Measurements from ENCODE around the gene PTPRN2.

Gene PTPRN2

GRCh38 chr7:157863906-157864810 is 723.5 kb downstream of the PTPRN2 start:
- Mint-ChIP-seq H3K4me1 (ENCODE audit: low read depth) (no peaks in the 10 kb centered on the region), H3K4me3 (no peak overlapping the region), H3K27ac (no peak overlapping the region), H3K9me3 (no peaks in the 10 kb centered on the region), H3K27me3 (no peaks in the 10 kb centered on the region), H3K36me3 (ENCODE audit: low read depth) (no peaks in the 10 kb centered on the region)

DNA sequence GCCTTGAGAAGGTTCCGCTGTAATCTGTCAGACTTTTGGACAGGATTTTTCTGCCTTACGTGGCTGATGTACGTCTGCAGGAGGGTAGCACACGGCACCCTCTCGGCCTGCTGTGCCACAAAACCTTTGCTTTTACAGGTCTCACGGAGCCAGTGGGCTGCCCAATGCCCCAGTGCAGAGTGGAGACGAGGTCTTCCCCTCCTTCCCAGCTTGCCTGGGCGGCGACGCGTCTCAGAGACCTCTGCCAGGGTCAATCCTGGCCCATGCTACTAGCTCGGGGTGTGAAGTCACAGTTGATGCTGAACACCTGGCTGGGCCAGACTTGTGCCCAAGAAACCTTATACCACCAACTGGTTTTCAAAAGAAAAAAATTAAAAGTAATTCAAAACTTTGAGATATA is 724.4 kb downstream of the PTPRN2 start:
- Mint-ChIP-seq H3K36me3 (ENCODE audit: low read depth) (no peaks in the 10 kb centered on the region), H3K4me3 (no peak overlapping the region), H3K4me1 (ENCODE audit: low read depth) (no peaks in the 10 kb centered on the region), H3K9me3 (no peaks in the 10 kb centered on the region), H3K27ac (no peak overlapping the region), H3K27me3 (no peaks in the 10 kb centered on the region)

GRCh38 chr7:157862731-157863130 is 724.9 kb downstream of the PTPRN2 start:
- H3K9me3 Mint-ChIP-seq = no peaks in the 10 kb centered on the region
- no peaks in the 10 kb centered on the region for H3K4me1 Mint-ChIP-seq (ENCODE audit: low read depth)
- H3K27me3 Mint-ChIP-seq = no peaks in the 10 kb centered on the region
- no peaks in the 10 kb centered on the region for H3K36me3 Mint-ChIP-seq (ENCODE audit: low read depth)
- H3K4me3 Mint-ChIP-seq = no peak overlapping the region
- no peak overlapping the region for H3K27ac Mint-ChIP-seq

GRCh38 chr7:157861551-157861950 is 726.1 kb downstream of the PTPRN2 start:
- Mint-ChIP-seq H3K36me3 (ENCODE audit: low read depth) (no peaks in the 10 kb centered on the region), H3K9me3 (no peaks in the 10 kb centered on the region), H3K4me3 (no peak overlapping the region), H3K4me1 (ENCODE audit: low read depth) (no peaks in the 10 kb centered on the region), H3K27me3 (no peaks in the 10 kb centered on the region), H3K27ac (no peak overlapping the region)

GRCh38 chr7:157861031-157861491 is 726.6 kb downstream of the PTPRN2 start:
- Mint-ChIP-seq H3K9me3 (no peaks in the 10 kb centered on the region), H3K27me3 (no peaks in the 10 kb centered on the region), H3K36me3 (ENCODE audit: low read depth) (no peaks in the 10 kb centered on the region), H3K27ac (no peak overlapping the region), H3K4me3 (no peak overlapping the region), H3K4me1 (ENCODE audit: low read depth) (no peaks in the 10 kb centered on the region)

- Mint-ChIP-seq H3K27ac (no peak overlapping the region), H3K27me3 (no peaks in the 10 kb centered on the region), H3K4me3 (no peak overlapping the region), H3K4me1 (ENCODE audit: low read depth) (no peaks in the 10 kb centered on the region), H3K36me3 (ENCODE audit: low read depth) (no peaks in the 10 kb centered on the region), H3K9me3 (no peaks in the 10 kb centered on the region)
Measured at GRCh38 chr7:157860406-157860805, 727.2 kb downstream of the PTPRN2 start.

DNA sequence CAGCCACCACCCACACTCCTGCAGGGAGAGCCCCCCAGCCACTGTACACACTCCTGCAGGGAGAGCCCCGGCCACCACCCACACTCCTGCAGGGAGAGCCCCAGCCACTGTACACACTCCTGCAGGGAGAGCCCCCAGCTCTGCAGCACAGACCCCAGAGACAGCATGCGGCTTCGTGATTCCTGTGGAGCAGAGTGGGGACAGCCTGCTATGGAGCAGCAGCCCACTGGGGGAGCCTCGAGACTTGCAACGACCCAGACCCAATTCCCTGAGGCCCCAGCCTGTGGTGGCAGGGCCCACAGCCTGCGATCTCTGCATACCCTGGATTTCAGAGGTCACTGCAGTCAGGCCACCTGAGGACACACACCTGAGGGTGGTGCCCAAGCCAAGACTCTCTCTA is 727.7 kb downstream of the PTPRN2 start:
- Mint-ChIP-seq H3K27me3 (no peaks in the 10 kb centered on the region), H3K4me1 (ENCODE audit: low read depth) (no peaks in the 10 kb centered on the region), H3K27ac (no peak overlapping the region), H3K4me3 (no peak overlapping the region), H3K9me3 (no peaks in the 10 kb centered on the region), H3K36me3 (ENCODE audit: low read depth) (no peaks in the 10 kb centered on the region)

- H3K27me3 Mint-ChIP-seq = no peaks in the 10 kb centered on the region
- H3K9me3 Mint-ChIP-seq = no peaks in the 10 kb centered on the region
- H3K36me3 Mint-ChIP-seq (ENCODE audit: low read depth) = no peaks in the 10 kb centered on the region
- no peaks in the 10 kb centered on the region for H3K4me1 Mint-ChIP-seq (ENCODE audit: low read depth)
- H3K27ac Mint-ChIP-seq = no peak overlapping the region
- H3K4me3 Mint-ChIP-seq = no peak overlapping the region
Measured at GRCh38 chr7:157857578-157858075, 730.0 kb downstream of the PTPRN2 start.

GRCh38 chr7:157856873-157857577 is 730.6 kb downstream of the PTPRN2 start:
- Mint-ChIP-seq H3K4me3 (no peak overlapping the region), H3K27ac (no peak overlapping the region), H3K27me3 (no peaks in the 10 kb centered on the region), H3K36me3 (ENCODE audit: low read depth) (no peaks in the 10 kb centered on the region), H3K4me1 (ENCODE audit: low read depth) (peaks cover 2% of the 10 kb centered on the region), H3K9me3 (no peaks in the 10 kb centered on the region)

DNA sequence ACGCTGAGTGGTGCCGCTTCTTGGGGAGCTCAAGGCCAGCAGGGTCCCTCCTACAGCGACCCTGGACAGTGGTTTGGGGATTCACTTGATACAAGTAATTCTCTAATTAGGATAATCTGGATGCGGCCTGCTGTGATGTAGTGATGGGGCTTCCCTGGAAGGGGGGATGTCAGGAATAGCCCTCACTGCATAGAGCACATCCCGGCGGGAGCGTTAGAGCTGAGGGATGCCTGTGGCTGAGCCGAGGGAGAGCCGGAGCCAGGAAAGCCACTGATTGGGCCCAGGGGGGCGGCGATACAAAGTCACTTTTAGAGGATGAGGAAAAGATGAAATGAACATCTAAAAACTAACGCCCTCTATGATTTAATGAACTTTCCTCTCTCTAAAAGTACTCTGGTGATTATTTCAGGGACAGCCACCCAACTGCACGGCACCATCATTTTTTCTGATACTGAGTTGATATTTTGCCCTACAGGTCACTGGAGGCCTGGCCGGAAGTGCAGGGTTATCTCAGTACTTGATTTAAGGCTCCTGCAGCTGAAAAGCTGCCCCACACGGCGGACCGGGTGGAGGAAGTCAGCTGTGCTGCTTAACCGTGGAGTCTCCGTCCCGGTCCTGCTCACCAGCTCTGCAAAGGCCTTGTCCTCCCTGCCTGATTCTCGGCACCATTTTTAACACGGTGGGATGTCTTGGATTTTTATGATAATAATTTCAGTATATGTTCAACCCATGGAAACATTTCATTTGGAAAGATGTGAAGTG is 732.0 kb downstream of the PTPRN2 start:
- no peaks in the 10 kb centered on the region for H3K27me3 Mint-ChIP-seq

GRCh38 chr7:157855016-157855415 is 732.6 kb downstream of the PTPRN2 start:
- Mint-ChIP-seq H3K4me3 (no peak overlapping the region), H3K4me1 (ENCODE audit: low read depth) (peaks cover 10% of the 10 kb centered on the region), H3K27ac (no peak overlapping the region), H3K27me3 (no peaks in the 10 kb centered on the region), H3K9me3 (no peaks in the 10 kb centered on the region), H3K36me3 (ENCODE audit: low read depth) (no peaks in the 10 kb centered on the region)

More for the DNA sequence above, 732.0 kb downstream of the PTPRN2 start:
- Mint-ChIP-seq H3K36me3 (ENCODE audit: low read depth) (no peaks in the 10 kb centered on the region), H3K27ac (no peak overlapping the region), H3K4me1 (ENCODE audit: low read depth) (peaks cover 10% of the 10 kb centered on the region), H3K4me3 (no peak overlapping the region), H3K9me3 (no peaks in the 10 kb centered on the region)

- H3K27me3 Mint-ChIP-seq = no peaks in the 10 kb centered on the region
- no peaks in the 10 kb centered on the region for H3K9me3 Mint-ChIP-seq
- no peak overlapping the region for H3K27ac Mint-ChIP-seq
- H3K36me3 Mint-ChIP-seq (ENCODE audit: low read depth) = no peaks in the 10 kb centered on the region
- H3K4me3 Mint-ChIP-seq = no peak overlapping the region
- H3K4me1 Mint-ChIP-seq (ENCODE audit: low read depth) = peaks cover 10% of the 10 kb centered on the region
Measured at GRCh38 chr7:157854066-157854891, 733.3 kb downstream of the PTPRN2 start.

DNA sequence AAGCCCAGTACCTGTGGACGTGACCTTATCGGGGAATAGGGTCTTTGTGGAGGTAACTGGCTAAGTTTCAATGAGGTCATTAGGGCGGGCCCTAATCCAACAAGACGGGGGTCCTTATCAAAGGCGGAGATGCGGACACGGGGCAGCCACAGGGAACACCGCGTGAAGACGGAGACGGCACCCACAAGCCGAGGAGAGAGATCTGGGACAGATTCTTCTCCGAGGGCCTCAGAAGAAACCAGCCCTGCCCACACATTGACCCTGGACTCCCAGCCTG is 733.9 kb downstream of the PTPRN2 start:
- Mint-ChIP-seq H3K4me3 (no peak overlapping the region), H3K27me3 (no peaks in the 10 kb centered on the region), H3K27ac (no peak overlapping the region), H3K4me1 (ENCODE audit: low read depth) (peaks cover 10% of the 10 kb centered on the region), H3K36me3 (ENCODE audit: low read depth) (no peaks in the 10 kb centered on the region), H3K9me3 (no peaks in the 10 kb centered on the region)

DNA sequence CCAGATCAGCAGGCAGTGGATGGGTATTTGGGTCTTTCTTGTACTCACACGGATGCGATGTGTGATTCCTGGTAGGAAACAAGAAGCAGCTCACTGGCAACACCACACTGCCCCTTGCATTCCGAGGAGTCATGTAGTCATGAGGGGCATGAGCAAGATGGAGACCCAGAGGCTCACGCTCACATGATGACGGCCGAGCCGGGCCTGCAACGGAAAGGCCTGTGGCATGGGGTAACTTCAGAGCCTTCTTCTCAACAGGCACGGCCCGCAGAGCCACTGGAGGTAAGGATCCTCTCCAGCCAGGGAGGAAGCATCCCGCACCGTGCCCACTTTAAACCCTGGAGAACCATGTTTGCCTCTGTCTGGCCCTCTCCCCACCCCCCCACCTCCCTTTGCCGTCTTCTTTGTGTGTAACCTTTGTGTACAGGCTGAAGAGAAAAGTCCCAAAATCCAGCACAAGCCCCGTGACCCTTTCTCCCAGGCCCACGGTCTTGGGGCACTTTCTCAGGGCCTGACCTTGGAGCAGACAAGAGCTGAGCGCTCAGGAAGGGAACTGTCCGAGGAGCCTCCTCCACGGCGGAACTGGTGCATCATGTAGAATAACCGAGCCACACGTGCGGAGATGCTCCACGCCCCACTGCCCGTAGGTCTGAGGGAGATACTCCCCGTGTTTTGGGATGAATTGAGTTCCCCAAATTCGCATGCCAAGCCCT is 734.4 kb downstream of the PTPRN2 start:
- no peaks in the 10 kb centered on the region for H3K36me3 Mint-ChIP-seq (ENCODE audit: low read depth)
- H3K27ac Mint-ChIP-seq = no peak overlapping the region
- no peak overlapping the region for H3K4me3 Mint-ChIP-seq
- H3K9me3 Mint-ChIP-seq = no peaks in the 10 kb centered on the region
- peaks cover 10% of the 10 kb centered on the region for H3K4me1 Mint-ChIP-seq (ENCODE audit: low read depth)
- no peaks in the 10 kb centered on the region for H3K27me3 Mint-ChIP-seq
